H9 (cell line): ENCODE results near the gene UNC13C. TPM values are rescaled to one million over a fixed set of nuclear protein-coding genes. Genes with fewer than 3 reads are reported as not detected.

Source experiments
- DNase-seq: peaks from one replicate; pipeline ENCODE4 v3.0.0-alpha.2; 2017
- H2AFZ ChIP-seq: one replicate; pipeline ENCODE4 v1.6.1; 2013; ENCODE audit warnings: mild to moderate bottlenecking, low read length, control low read depth, moderate library complexity
- H2AK5ac ChIP-seq: 2 replicates; pipeline ENCODE4 v1.6.1; 2013; ENCODE audit warnings: low read length, control low read depth, mixed read lengths; ENCODE audit not compliant: insufficient read length
- H2BK120ac ChIP-seq: one replicate; pipeline ENCODE4 v1.6.1; 2013; ENCODE audit warnings: low read depth, mild to moderate bottlenecking, low read length, control low read depth, inconsistent platforms; ENCODE audit not compliant: poor library complexity, severe bottlenecking
- H2BK12ac ChIP-seq: 2 replicates; pipeline ENCODE4 v1.6.1; 2013; ENCODE audit warnings: low read length, control low read depth, mixed read lengths, low read depth; ENCODE audit not compliant: insufficient read length
- H2BK15ac ChIP-seq: 2 replicates; pipeline ENCODE4 v1.6.1; 2013; ENCODE audit warnings: low read depth, low read length, control low read depth
- H2BK20ac ChIP-seq: one replicate; pipeline ENCODE4 v1.6.1; 2013; ENCODE audit warnings: low read depth, mild to moderate bottlenecking, low read length, control low read depth, inconsistent platforms; ENCODE audit not compliant: poor library complexity, severe bottlenecking
- H2BK5ac ChIP-seq: 2 replicates; pipeline ENCODE4 v1.6.1; 2013; ENCODE audit warnings: low read length, control low read depth, mixed read lengths; ENCODE audit not compliant: insufficient read length
- H3K14ac ChIP-seq: 2 replicates; pipeline ENCODE4 v1.6.1; 2013; ENCODE audit warnings: low read length, control low read depth; ENCODE audit not compliant: insufficient read depth
- H3K18ac ChIP-seq: 2 replicates; pipeline ENCODE4 v1.6.1; 2013; ENCODE audit warnings: low read depth, mild to moderate bottlenecking, mixed read lengths, low read length, control low read depth; ENCODE audit not compliant: insufficient read length
- H3K23ac ChIP-seq: 2 replicates; pipeline ENCODE4 v1.6.1; 2013; ENCODE audit warnings: low read length, control low read depth, mixed read lengths, low read depth; ENCODE audit not compliant: insufficient read length
- H3K23me2 ChIP-seq: 2 replicates; pipeline ENCODE4 v1.6.1; 2013; ENCODE audit warnings: low read depth, mild to moderate bottlenecking, mixed read lengths, low read length, control low read depth; ENCODE audit not compliant: insufficient read length, poor library complexity, severe bottlenecking
- H3K27ac ChIP-seq: 2 replicates; pipeline ENCODE4 v1.5.1; 2013; ENCODE audit warnings: low read length, control low read depth, mixed read lengths, low read depth; ENCODE audit not compliant: insufficient read length
- H3K27me3 ChIP-seq: 2 replicates; pipeline ENCODE4 v1.6.1; 2013; ENCODE audit warnings: low read length, control low read depth, inconsistent platforms; ENCODE audit not compliant: insufficient read depth
- H3K4ac ChIP-seq: 2 replicates; pipeline ENCODE4 v1.6.1; 2013; ENCODE audit warnings: low read depth, mild to moderate bottlenecking, control low read depth, inconsistent platforms, low read length, moderate library complexity
- H3K4me1 ChIP-seq: 2 replicates; pipeline ENCODE4 v1.6.1; 2013; ENCODE audit warnings: low read length, control low read depth, inconsistent platforms; ENCODE audit not compliant: insufficient read depth
- H3K4me2 ChIP-seq: 2 replicates; pipeline ENCODE4 v1.6.1; 2013; ENCODE audit warnings: low read length, control low read depth, mixed read lengths; ENCODE audit not compliant: insufficient read length, insufficient read depth
- H3K56ac ChIP-seq: 2 replicates; pipeline ENCODE4 v1.6.1; 2013; ENCODE audit warnings: low read depth, mild to moderate bottlenecking, mixed read lengths, low read length, control low read depth; ENCODE audit not compliant: insufficient read length
- H3K79me1 ChIP-seq: 2 replicates; pipeline ENCODE4 v1.6.1; 2013; ENCODE audit warnings: low read depth, mild to moderate bottlenecking, moderate library complexity, low read length, control low read depth, inconsistent platforms; ENCODE audit not compliant: insufficient read depth, poor library complexity, severe bottlenecking
- H3K79me2 ChIP-seq: 2 replicates; pipeline ENCODE4 v1.6.1; 2013; ENCODE audit warnings: low read length, control low read depth, inconsistent platforms; ENCODE audit not compliant: insufficient read depth
- H3K9ac ChIP-seq: 2 replicates; pipeline ENCODE4 v1.6.1; 2013; ENCODE audit warnings: low read length, control low read depth, mixed read lengths; ENCODE audit not compliant: insufficient read length; ENCODE audit errors: extremely low read depth
- H3K9me3 ChIP-seq: one replicate; pipeline ENCODE4 v1.6.1; 2013; ENCODE audit warnings: low read depth, low read length, inconsistent platforms; ENCODE audit not compliant: control insufficient read depth
- H3T11ph ChIP-seq: one replicate; pipeline ENCODE4 v1.6.1; 2013; ENCODE audit warnings: mild to moderate bottlenecking, low read length, control low read depth, inconsistent platforms
- H4K20me1 ChIP-seq: one replicate; pipeline ENCODE4 v1.6.1; 2013; ENCODE audit not compliant: control insufficient read depth, insufficient read length, insufficient read depth
- H4K5ac ChIP-seq: 2 replicates; pipeline ENCODE4 v1.6.1; 2013; ENCODE audit warnings: low read depth, mild to moderate bottlenecking, mixed read lengths, low read length, control low read depth; ENCODE audit not compliant: insufficient read length
- H4K8ac ChIP-seq: replicated peaks from 2 replicates; pipeline ENCODE4 v1.6.1; 2013; ENCODE audit warnings: low read length, control low read depth, mixed read lengths, low read depth; ENCODE audit not compliant: insufficient read length
- H4K91ac ChIP-seq: 2 replicates; pipeline ENCODE4 v1.6.1; 2013; ENCODE audit warnings: low read depth, mild to moderate bottlenecking, moderate library complexity, mixed read lengths, low read length, control low read depth; ENCODE audit not compliant: insufficient read length
- H3K27ac Mint-ChIP-seq, 3 experiments: 2 replicates in 2 of 3; 3 replicates in 1 of 3; pipeline ENCODE4 v1.8.0; 2020 to 2021; ENCODE audit warnings: mixed read lengths in 3 of 3, mild to moderate bottlenecking in 1 of 3, moderate library complexity in 1 of 3
- H3K27me3 Mint-ChIP-seq: 2 replicates; pipeline ENCODE4 v1.8.0; 2021; ENCODE audit warnings: low read depth, mild to moderate bottlenecking, moderate library complexity, mixed read lengths
- H3K36me3 Mint-ChIP-seq, 3 experiments: 2 replicates in 2 of 3; 3 replicates in 1 of 3; pipeline ENCODE4 v1.8.0; 2020 to 2021; ENCODE audit warnings: low read depth in 3 of 3, mixed read lengths in 3 of 3; ENCODE audit not compliant: insufficient read depth in 1 of 3
- H3K4me1 Mint-ChIP-seq, 2 experiments: 2 replicates each; pipeline ENCODE4 v1.8.0; 2020; ENCODE audit warnings: mixed read lengths in 2 of 2
- H3K4me3 Mint-ChIP-seq, 2 experiments: 2 replicates in 1 of 2; 3 replicates in 1 of 2; pipeline ENCODE4 v1.8.0; 2020 to 2021; ENCODE audit warnings: mild to moderate bottlenecking in 2 of 2, mixed read lengths in 2 of 2, moderate library complexity in 1 of 2
- H3K9me3 Mint-ChIP-seq, 2 experiments: 2 replicates in 1 of 2; 3 replicates in 1 of 2; pipeline ENCODE4 v1.8.0; 2020; ENCODE audit warnings: mild to moderate bottlenecking in 2 of 2, mixed read lengths in 2 of 2, moderate library complexity in 1 of 2
- WGBS: extraction: QIAGEN DNeasy Blood & Tissue Kit; methylation state at CpG from one replicate; pipeline ENCODE4 v1.1.7; 2013; ENCODE audit warnings: missing lambda C conversion rate, low lambda C conversion rate, mixed read lengths; ENCODE audit not compliant: insufficient read length; ENCODE audit errors: extremely low coverage; 5-methylcytosine and 5-hydroxymethylcytosine counted together
- total RNA-seq: library from RNA; stranded (reverse); gene quantifications from 2 replicates; pipeline ENCODE4 v1.2.1, GENCODE V29; 2021
- TF ChIP-seq, protein P1 (sequence below): fragments of 200-600 bp; sonication (generic); conservative IDR thresholded peaks from 3 replicates; pipeline ENCODE4 v1.8.0; 2021; ENCODE audit warnings: antibody characterized with exemption, mild to moderate bottlenecking

UNC13C gene
- total RNA-seq, 1 experiment from 2014 or later: 0.02 TPM

DNA sequence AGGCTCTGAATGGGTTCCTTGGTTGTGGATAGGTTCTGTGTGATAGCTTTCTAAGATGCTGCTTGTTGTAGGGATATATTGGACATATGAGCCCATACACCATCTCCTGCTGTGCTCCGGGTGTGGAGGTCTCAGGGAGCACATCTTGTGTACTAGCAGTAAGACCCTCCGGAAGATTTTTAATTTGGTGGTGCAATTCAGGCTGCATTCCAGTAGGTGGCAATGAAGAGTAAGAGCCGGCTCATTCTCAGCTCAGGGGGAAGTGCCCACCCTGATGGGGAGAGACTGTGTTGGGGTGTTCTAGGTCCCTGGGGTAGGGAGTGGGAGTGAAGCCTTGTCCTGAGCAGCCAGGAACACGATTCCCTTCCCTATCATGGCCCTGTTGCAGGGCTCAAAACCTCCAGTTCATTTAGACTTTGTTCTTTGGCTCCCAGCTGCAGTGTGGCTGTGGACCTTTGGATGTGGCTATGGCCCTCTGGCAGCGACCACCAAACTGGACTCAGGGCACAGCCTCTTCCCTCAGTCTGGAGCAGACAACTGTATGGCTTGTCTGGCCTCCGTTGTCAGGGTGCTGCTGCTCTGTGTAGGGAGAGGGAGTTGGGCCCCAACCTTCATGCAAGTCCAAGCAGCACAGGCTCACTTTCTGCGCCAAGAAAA is 104.7 kb downstream of the UNC13C start:
- H3K27me3 ChIP-seq: no peaks in the 10 kb centered on the region

More for the DNA sequence above, 104.7 kb downstream of the UNC13C start:
- H3K9me3 Mint-ChIP-seq: no peaks in the 10 kb centered on the region
- H3K23me2 ChIP-seq: no peaks in the 10 kb centered on the region
- no peak overlapping the region for H3K4ac ChIP-seq
- H2AFZ ChIP-seq: no peak overlapping the region
- H3K4me1 ChIP-seq: no peaks in the 10 kb centered on the region
- no peak overlapping the region for H3K4me3 Mint-ChIP-seq
- H2BK5ac ChIP-seq: no peak overlapping the region
- no peaks in the 10 kb centered on the region for H3K4me1 Mint-ChIP-seq
- no peak overlapping the region for H2BK20ac ChIP-seq
- no peak overlapping the region for H3K14ac ChIP-seq
- no peaks in the 10 kb centered on the region for H4K20me1 ChIP-seq
- H4K8ac ChIP-seq: no peak overlapping the region
- no peak overlapping the region for H3K27ac Mint-ChIP-seq
- DNase-seq: peak; percentile 44
- H3K9ac ChIP-seq: no peak overlapping the region
- H3K27ac ChIP-seq: no peak overlapping the region
- H2BK12ac ChIP-seq: no peak overlapping the region
- H4K91ac ChIP-seq: no peak overlapping the region
- H2BK15ac ChIP-seq: no peak overlapping the region
- no peak overlapping the region for H3K56ac ChIP-seq
- no peak overlapping the region for H3K4me2 ChIP-seq
- TF ChIP-seq, protein P1, sequence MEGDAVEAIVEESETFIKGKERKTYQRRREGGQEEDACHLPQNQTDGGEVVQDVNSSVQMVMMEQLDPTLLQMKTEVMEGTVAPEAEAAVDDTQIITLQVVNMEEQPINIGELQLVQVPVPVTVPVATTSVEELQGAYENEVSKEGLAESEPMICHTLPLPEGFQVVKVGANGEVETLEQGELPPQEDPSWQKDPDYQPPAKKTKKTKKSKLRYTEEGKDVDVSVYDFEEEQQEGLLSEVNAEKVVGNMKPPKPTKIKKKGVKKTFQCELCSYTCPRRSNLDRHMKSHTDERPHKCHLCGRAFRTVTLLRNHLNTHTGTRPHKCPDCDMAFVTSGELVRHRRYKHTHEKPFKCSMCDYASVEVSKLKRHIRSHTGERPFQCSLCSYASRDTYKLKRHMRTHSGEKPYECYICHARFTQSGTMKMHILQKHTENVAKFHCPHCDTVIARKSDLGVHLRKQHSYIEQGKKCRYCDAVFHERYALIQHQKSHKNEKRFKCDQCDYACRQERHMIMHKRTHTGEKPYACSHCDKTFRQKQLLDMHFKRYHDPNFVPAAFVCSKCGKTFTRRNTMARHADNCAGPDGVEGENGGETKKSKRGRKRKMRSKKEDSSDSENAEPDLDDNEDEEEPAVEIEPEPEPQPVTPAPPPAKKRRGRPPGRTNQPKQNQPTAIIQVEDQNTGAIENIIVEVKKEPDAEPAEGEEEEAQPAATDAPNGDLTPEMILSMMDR: peak; percentile 75
- peaks cover 6% of the 10 kb centered on the region for H3K27me3 Mint-ChIP-seq
- H3K79me1 ChIP-seq: no peaks in the 10 kb centered on the region
- WGBS: no CpG with 5 or more reads among the region's 7 CpGs
- H2BK120ac ChIP-seq: no peak overlapping the region
- no peaks in the 10 kb centered on the region for H3K9me3 ChIP-seq
- no peak overlapping the region for H4K5ac ChIP-seq
- no peak overlapping the region for H3T11ph ChIP-seq
- no peaks in the 10 kb centered on the region for H3K36me3 Mint-ChIP-seq
- no peak overlapping the region for H2AK5ac ChIP-seq
- H3K23ac ChIP-seq: no peak overlapping the region
- no peaks in the 10 kb centered on the region for H3K79me2 ChIP-seq
- no peak overlapping the region for H3K18ac ChIP-seq
